OCI-LY1 (cell line): Measurements from ENCODE around the gene STK11.

Experiments
- H2AFZ ChIP-seq: fragments of 200-600 bp; sonication (generic), shearing (Covaris generic); 2 replicates; pipeline ENCODE4 v1.6.0; 2014; ENCODE audit warnings: antibody characterized with exemption, mild to moderate bottlenecking, low read length
- H3F3A ChIP-seq: fragments of 200-600 bp; sonication (generic), shearing (Covaris generic); 2 replicates; pipeline ENCODE4 v1.6.0; 2014; ENCODE audit warnings: mild to moderate bottlenecking, antibody characterized with exemption, low read length, moderate library complexity; ENCODE audit not compliant: insufficient read depth
- H3K27ac ChIP-seq: fragments of 200-600 bp; sonication (generic); 2 replicates; pipeline ENCODE4 v1.5.1; 2014; ENCODE audit warnings: low read length, mixed run types, mild to moderate bottlenecking, low read depth; ENCODE audit not compliant: poor library complexity, severe bottlenecking
- H3K27me3 ChIP-seq: fragments of 200-600 bp; sonication (generic); 2 replicates; pipeline ENCODE4 v1.6.0; 2014; ENCODE audit warnings: antibody characterized with exemption, mild to moderate bottlenecking, low read length, moderate library complexity; ENCODE audit not compliant: insufficient read depth
- H3K36me3 ChIP-seq: fragments of 200-600 bp; sonication (generic); 2 replicates; pipeline ENCODE4 v1.6.1; 2014; ENCODE audit warnings: mild to moderate bottlenecking, antibody characterized with exemption, low read length, moderate library complexity, mixed read lengths; ENCODE audit not compliant: insufficient read depth
- H3K4me1 ChIP-seq: fragments of 200-600 bp; sonication (generic); 2 replicates; pipeline ENCODE4 v1.5.1; 2014; ENCODE audit warnings: mild to moderate bottlenecking, low read length, moderate library complexity; ENCODE audit not compliant: insufficient read depth, severe bottlenecking
- H3K4me2 ChIP-seq: fragments of 200-600 bp; sonication (generic), shearing (Covaris generic); 2 replicates; pipeline ENCODE4 v1.6.1; 2014; ENCODE audit warnings: low read length
- H3K4me3 ChIP-seq: fragments of 200-600 bp; sonication (generic); 2 replicates; pipeline ENCODE4 v1.5.1; 2014; ENCODE audit warnings: low read length, low read depth, mild to moderate bottlenecking, mixed read lengths; ENCODE audit not compliant: poor library complexity, severe bottlenecking
- H3K79me2 ChIP-seq: fragments of 200-600 bp; shearing (Covaris generic); 2 replicates; pipeline ENCODE4 v1.6.1; 2016; ENCODE audit warnings: mixed run types, low read length, mixed read lengths; ENCODE audit not compliant: insufficient read depth
- H3K9ac ChIP-seq: fragments of 200-600 bp; sonication (generic), shearing (Covaris generic); 2 replicates; pipeline ENCODE4 v1.6.1; 2014; ENCODE audit warnings: mild to moderate bottlenecking, low read length, mixed read lengths
- H3K9me2 ChIP-seq: fragments of 200-600 bp; sonication (generic), shearing (Covaris generic); 2 replicates; pipeline ENCODE4 v1.6.1; 2014; ENCODE audit warnings: low read depth, mild to moderate bottlenecking, low read length, mixed read lengths
- H3K9me3 ChIP-seq: fragments of 200-600 bp; shearing (Covaris generic); 2 replicates; pipeline ENCODE4 v1.6.1; 2014; ENCODE audit warnings: low read length, mixed read lengths
- H4K20me1 ChIP-seq: fragments of 200-600 bp; sonication (generic), shearing (Covaris generic); 2 replicates; pipeline ENCODE4 v1.6.0; 2016; ENCODE audit warnings: mild to moderate bottlenecking, low read length; ENCODE audit not compliant: insufficient read depth
- CTCF ChIP-seq: fragments of 200-600 bp; sonication (generic), shearing (Covaris generic); IDR thresholded peaks from 2 replicates; pipeline ENCODE4 v1.5.1; 2017; ENCODE audit warnings: mild to moderate bottlenecking, antibody characterized with exemption, low read length, moderate library complexity, mixed read lengths
- EZH2 ChIP-seq: fragments of 200-600 bp; sonication (generic), shearing (Covaris generic); IDR thresholded peaks from 2 replicates; pipeline ENCODE4 v1.8.0; 2017; ENCODE audit warnings: borderline replicate concordance, mixed run types, mild to moderate bottlenecking, antibody characterized with exemption, low read length, moderate library complexity, mixed read lengths

Gene STK11

GRCh38 chr19:1235625-1236538 lies 30.3 kb downstream of the STK11 start:
- Histone ChIP-seq H3K27ac (no peak overlapping the region), H3K4me3 (no peak overlapping the region), H3K9ac (no peak overlapping the region)

GRCh38 chr19:1236576-1236975 lies 31.0 kb downstream of the STK11 start:
- Histone ChIP-seq H3K27ac (no peak overlapping the region), H3K4me2 (no peak overlapping the region), H3K36me3 (no peaks in the 10 kb centered on the region), H4K20me1 (no peaks in the 10 kb centered on the region), H3F3A (peaks cover 5% of the 10 kb centered on the region; the same call in 1 of the 2 replicates), H2AFZ (no peak overlapping the region), H3K4me1 (peaks cover 18% of the 10 kb centered on the region), H3K9ac (no peak overlapping the region), H3K79me2 (no peaks in the 10 kb centered on the region), H3K27me3 (peaks cover 6% of the 10 kb centered on the region; the same call in 1 of the 2 replicates), H3K4me3 (no peak overlapping the region), H3K9me3 (no peaks in the 10 kb centered on the region), H3K9me2 (no peaks in the 10 kb centered on the region)
- TF ChIP-seq CTCF: no peak
- TF ChIP-seq EZH2: no peak

More at GRCh38 chr19:1235625-1236538, 30.3 kb downstream of the STK11 start:
- Histone ChIP-seq H3F3A (peaks cover 5% of the 10 kb centered on the region; the same call in 1 of the 2 replicates), H3K79me2 (no peaks in the 10 kb centered on the region), H3K4me1 (peaks cover 14% of the 10 kb centered on the region), H3K4me2 (no peak overlapping the region), H4K20me1 (no peaks in the 10 kb centered on the region), H3K9me2 (no peaks in the 10 kb centered on the region), H3K9me3 (no peaks in the 10 kb centered on the region), H3K36me3 (no peaks in the 10 kb centered on the region), H2AFZ (no peak overlapping the region), H3K27me3 (peaks cover 6% of the 10 kb centered on the region; the same call in 1 of the 2 replicates)
- no peak for TF ChIP-seq CTCF
- TF ChIP-seq EZH2: no peak

GRCh38 chr19:1237027-1237659 lies 31.6 kb downstream of the STK11 start:
- Histone ChIP-seq H3K9me2 (no peaks in the 10 kb centered on the region), H2AFZ (no peak overlapping the region), H3K36me3 (no peaks in the 10 kb centered on the region), H3K4me1 (peaks cover 19% of the 10 kb centered on the region), H3K4me3 (peak overlapping the region; percentile 47), H3K4me2 (peak overlapping the region; percentile 19), H3K27me3 (peaks cover 6% of the 10 kb centered on the region; the same call in 1 of the 2 replicates), H3K9me3 (no peaks in the 10 kb centered on the region), H3K27ac (no peak overlapping the region), H3F3A (peaks cover 5% of the 10 kb centered on the region; the same call in 1 of the 2 replicates), H3K79me2 (no peaks in the 10 kb centered on the region), H3K9ac (no peak overlapping the region), H4K20me1 (no peaks in the 10 kb centered on the region)
- TF ChIP-seq EZH2: no peak
- no peak for TF ChIP-seq CTCF
